Measurements from ENCODE around the gene CRYGB. TPM values are rescaled to one million over a fixed set of nuclear protein-coding genes. Genes with fewer than 3 reads are reported as not detected.

The CRYGB gene
- total RNA-seq, 1 experiment from 2014 or later = not detected

GRCh38 chr2:208153156-208153555 is 7.2 kb upstream of the CRYGB start:
- Histone ChIP-seq H3K18ac (ENCODE audit: insufficient read length, low read depth, low read length) (no peak overlapping the region), H3K4me1 (ENCODE audit: insufficient read depth, low read length) (no peaks in the 10 kb centered on the region), H3K79me1 (ENCODE audit: insufficient read depth, low read depth, low read length, poor library complexity, severe bottlenecking) (no peaks in the 10 kb centered on the region), H2BK120ac (ENCODE audit: low read depth, low read length, poor library complexity, severe bottlenecking) (no peak overlapping the region), H2BK20ac (ENCODE audit: low read depth, low read length, poor library complexity, severe bottlenecking) (no peak overlapping the region), H2AFZ (ENCODE audit: low read length) (no peak overlapping the region), H3K4ac (ENCODE audit: low read depth, low read length) (no peak overlapping the region), H3K9ac (ENCODE audit: extremely low read depth, insufficient read length, low read length) (no peak overlapping the region), H4K5ac (ENCODE audit: insufficient read length, low read depth, low read length) (no peak overlapping the region), H4K20me1 (ENCODE audit: control insufficient read depth, insufficient read depth, insufficient read length) (no peaks in the 10 kb centered on the region), H3K14ac (ENCODE audit: insufficient read depth, low read length) (no peak overlapping the region), H3K56ac (ENCODE audit: insufficient read length, low read depth, low read length) (no peak overlapping the region), H3K23me2 (ENCODE audit: insufficient read length, low read depth, low read length, poor library complexity, severe bottlenecking) (no peaks in the 10 kb centered on the region), H3K27me3 (ENCODE audit: insufficient read depth, low read length) (no peaks in the 10 kb centered on the region), H3K23ac (ENCODE audit: insufficient read length, low read depth, low read length) (no peak overlapping the region), H3K9me3 (ENCODE audit: control insufficient read depth, low read depth, low read length) (no peaks in the 10 kb centered on the region), H2BK15ac (ENCODE audit: low read depth, low read length) (no peak overlapping the region), H2AK5ac (ENCODE audit: insufficient read length, low read length) (no peak overlapping the region), H3K27ac (ENCODE audit: insufficient read length, low read depth, low read length) (no peak overlapping the region), H2BK5ac (ENCODE audit: insufficient read length, low read length) (no peak overlapping the region), H2BK12ac (ENCODE audit: insufficient read length, low read depth, low read length) (no peak overlapping the region), H4K8ac (replicated peaks; ENCODE audit: insufficient read length, low read depth, low read length) (no peak overlapping the region), H3T11ph (ENCODE audit: low read length) (no peak overlapping the region), H3K79me2 (ENCODE audit: insufficient read depth, low read length) (no peaks in the 10 kb centered on the region), H4K91ac (ENCODE audit: insufficient read length, low read depth, low read length) (no peak overlapping the region), H3K4me2 (ENCODE audit: insufficient read depth, insufficient read length, low read length) (no peak overlapping the region)
- TF ChIP-seq, protein P1, sequence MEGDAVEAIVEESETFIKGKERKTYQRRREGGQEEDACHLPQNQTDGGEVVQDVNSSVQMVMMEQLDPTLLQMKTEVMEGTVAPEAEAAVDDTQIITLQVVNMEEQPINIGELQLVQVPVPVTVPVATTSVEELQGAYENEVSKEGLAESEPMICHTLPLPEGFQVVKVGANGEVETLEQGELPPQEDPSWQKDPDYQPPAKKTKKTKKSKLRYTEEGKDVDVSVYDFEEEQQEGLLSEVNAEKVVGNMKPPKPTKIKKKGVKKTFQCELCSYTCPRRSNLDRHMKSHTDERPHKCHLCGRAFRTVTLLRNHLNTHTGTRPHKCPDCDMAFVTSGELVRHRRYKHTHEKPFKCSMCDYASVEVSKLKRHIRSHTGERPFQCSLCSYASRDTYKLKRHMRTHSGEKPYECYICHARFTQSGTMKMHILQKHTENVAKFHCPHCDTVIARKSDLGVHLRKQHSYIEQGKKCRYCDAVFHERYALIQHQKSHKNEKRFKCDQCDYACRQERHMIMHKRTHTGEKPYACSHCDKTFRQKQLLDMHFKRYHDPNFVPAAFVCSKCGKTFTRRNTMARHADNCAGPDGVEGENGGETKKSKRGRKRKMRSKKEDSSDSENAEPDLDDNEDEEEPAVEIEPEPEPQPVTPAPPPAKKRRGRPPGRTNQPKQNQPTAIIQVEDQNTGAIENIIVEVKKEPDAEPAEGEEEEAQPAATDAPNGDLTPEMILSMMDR (conservative IDR thresholded peaks at IDR 0.05) = no peak
- no peak for DNase-seq
- no peak overlapping the region for H3K4me3 Mint-ChIP-seq
- H3K27ac Mint-ChIP-seq = no peak overlapping the region
- no peaks in the 10 kb centered on the region for H3K27me3 Mint-ChIP-seq (ENCODE audit: low read depth)
- peaks cover 2 to 3% of the 10 kb centered on the region in 2 experiments; a peak in 2 of 4 replicates for H3K4me1 Mint-ChIP-seq
- H3K36me3 Mint-ChIP-seq (ENCODE audit: insufficient read depth in 1 of 3, low read depth in 3 of 3) = peaks cover 2 to 14% (median 2%) of the 10 kb centered on the region in 3 experiments; a peak in 4 of 7 replicates
- H3K9me3 Mint-ChIP-seq = peaks cover 11 to 18% of the 10 kb centered on the region in 2 experiments; a peak in 4 of 5 replicates

All from H9 (cell line).